Measurements from ENCODE around the gene NKX1-2. TPM values are rescaled to one million over a fixed set of nuclear protein-coding genes. Genes with fewer than 3 reads are reported as not detected.
A peak's percentile ranks its signal among the peaks of the same experiment; 100 is the strongest.

Gene NKX1-2
- total RNA-seq, result not detected in 3 replicates

DNA sequence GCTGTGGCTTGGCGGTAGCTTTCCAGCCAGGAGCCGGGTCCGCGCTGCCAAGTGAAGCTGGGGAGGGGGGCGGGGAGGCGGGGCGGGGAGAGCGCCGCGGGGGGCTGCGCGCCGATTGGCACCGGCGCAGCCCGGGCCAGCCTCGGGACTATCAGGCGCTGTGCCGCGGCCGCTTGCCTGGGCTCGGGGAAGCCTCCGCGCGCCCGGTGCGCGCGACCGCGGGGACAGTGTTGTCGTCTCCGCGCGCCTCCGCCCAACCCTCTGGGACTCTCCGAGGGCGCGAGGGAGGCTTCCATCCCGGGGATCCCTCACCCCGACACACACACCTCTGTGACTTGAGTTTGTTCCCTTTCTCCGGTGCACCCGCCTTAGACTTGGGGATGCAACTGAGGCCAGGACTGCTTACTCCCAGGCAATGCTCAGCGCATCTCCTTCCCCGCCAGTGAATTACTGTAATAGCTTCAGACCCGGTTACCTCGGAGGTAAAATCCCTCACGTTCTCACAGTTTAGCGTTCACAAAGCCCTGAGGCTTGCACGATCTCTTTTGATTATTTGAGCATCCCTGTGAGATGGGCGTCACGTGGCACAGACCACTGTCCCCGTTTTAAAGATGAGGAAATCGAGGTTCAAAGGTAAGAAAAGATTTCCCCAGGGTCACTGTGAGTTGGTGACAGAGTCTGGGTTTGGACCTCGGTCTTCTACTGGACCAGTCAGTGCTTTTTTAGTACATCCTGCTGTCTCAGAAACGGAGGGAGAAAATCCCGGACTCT lies at the start of gene NKX1-2:
TSS of gene NKX1-2 (minus strand) at position 24 of the 771 bp plus-strand sequence. CDS start 92 bp downstream, outside the sequence.
- DNase-seq (ENCODE audit: low spot score in 2 of 2, unreplicated experiment in 2 of 2), result peak in 1 of 2 experiments; percentile 45
- peaks cover 19% of the 10 kb centered on the region for H3K4me1 Mint-ChIP-seq

GRCh38 chr10:124498056-124498455 lies 48.2 kb upstream of the NKX1-2 start:
- TF ChIP-seq CTCF (IDR thresholded peaks at IDR 0.05; ENCODE audit: unreplicated experiment), result no peak
- no peak overlapping the region for H3K27ac Mint-ChIP-seq
- H3K4me3 Mint-ChIP-seq, result no peak overlapping the region
- peaks cover 11% of the 10 kb centered on the region for H3K9me3 Mint-ChIP-seq
- peaks cover 17% of the 10 kb centered on the region for H3K36me3 Mint-ChIP-seq
- H3K4me1 Mint-ChIP-seq, result no peaks in the 10 kb centered on the region
- DNase-seq (ENCODE audit: low spot score in 2 of 2, unreplicated experiment in 2 of 2), result no peak
- H3K27me3 Mint-ChIP-seq (ENCODE audit: low read depth), result no peaks in the 10 kb centered on the region

More for the DNA sequence above, at the start of gene NKX1-2:
- no peaks in the 10 kb centered on the region for H3K36me3 Mint-ChIP-seq
- H3K27ac Mint-ChIP-seq, result no peak within 1 kb of the TSS
- no peaks in the 10 kb centered on the region for H3K9me3 Mint-ChIP-seq
- H3K4me3 Mint-ChIP-seq, result peak within 1 kb of the TSS; percentile 60
- peaks cover 94% of the 10 kb centered on the region for H3K27me3 Mint-ChIP-seq (ENCODE audit: low read depth)
- no peak for TF ChIP-seq CTCF (IDR thresholded peaks at IDR 0.05; ENCODE audit: unreplicated experiment)

- H3K27me3 Mint-ChIP-seq (ENCODE audit: low read depth), result no peaks in the 10 kb centered on the region
- no peak for DNase-seq (ENCODE audit: low spot score in 2 of 2, unreplicated experiment in 2 of 2)
- H3K36me3 Mint-ChIP-seq, result peaks cover 20% of the 10 kb centered on the region
- no peak overlapping the region for H3K4me3 Mint-ChIP-seq
- H3K27ac Mint-ChIP-seq, result no peak overlapping the region
- H3K9me3 Mint-ChIP-seq, result peaks cover 11% of the 10 kb centered on the region
- TF ChIP-seq CTCF (IDR thresholded peaks at IDR 0.05; ENCODE audit: unreplicated experiment), result no peak
- H3K4me1 Mint-ChIP-seq, result no peaks in the 10 kb centered on the region
Observed at GRCh38 chr10:124497196-124497881, 47.5 kb upstream of the NKX1-2 start.

GRCh38 chr10:124496620-124497019 lies 46.8 kb upstream of the NKX1-2 start:
- H3K4me1 Mint-ChIP-seq, result no peaks in the 10 kb centered on the region
- TF ChIP-seq CTCF (IDR thresholded peaks at IDR 0.05; ENCODE audit: unreplicated experiment), result no peak
- H3K27ac Mint-ChIP-seq, result no peak overlapping the region
- H3K9me3 Mint-ChIP-seq, result peaks cover 8% of the 10 kb centered on the region
- H3K36me3 Mint-ChIP-seq, result peaks cover 17% of the 10 kb centered on the region
- DNase-seq (ENCODE audit: low spot score in 2 of 2, unreplicated experiment in 2 of 2), result no peak
- H3K4me3 Mint-ChIP-seq, result no peak overlapping the region
- no peaks in the 10 kb centered on the region for H3K27me3 Mint-ChIP-seq (ENCODE audit: low read depth)

DNA sequence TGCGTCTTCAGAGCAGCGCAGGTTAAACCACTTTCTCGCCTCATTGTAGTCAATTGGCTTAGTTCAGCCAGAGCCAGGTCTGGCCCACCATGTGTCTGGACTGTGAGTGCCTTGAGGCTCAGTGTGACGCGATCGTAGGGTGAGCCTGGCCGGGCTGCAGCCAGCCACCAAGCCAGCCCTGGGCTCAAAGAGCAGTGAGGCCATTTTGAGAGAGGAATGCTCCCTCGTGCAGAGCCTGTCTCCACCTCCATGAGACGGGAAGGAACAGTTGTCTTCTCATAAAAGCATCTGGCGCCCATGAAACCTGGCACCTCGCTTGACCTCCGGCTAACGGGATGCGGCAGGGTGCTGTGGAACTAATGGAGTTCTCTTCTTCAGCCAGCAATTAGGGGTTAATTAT lies 46.3 kb upstream of the NKX1-2 start:
- no peaks in the 10 kb centered on the region for H3K4me1 Mint-ChIP-seq
- DNase-seq (ENCODE audit: low spot score in 2 of 2, unreplicated experiment in 2 of 2), result no peak
- TF ChIP-seq CTCF (IDR thresholded peaks at IDR 0.05; ENCODE audit: unreplicated experiment), result no peak
- no peak overlapping the region for H3K4me3 Mint-ChIP-seq
- H3K27ac Mint-ChIP-seq, result no peak overlapping the region
- H3K36me3 Mint-ChIP-seq, result peaks cover 15% of the 10 kb centered on the region
- no peaks in the 10 kb centered on the region for H3K27me3 Mint-ChIP-seq (ENCODE audit: low read depth)
- peaks cover 7% of the 10 kb centered on the region for H3K9me3 Mint-ChIP-seq

Measured in mesothelial cell of epicardium (in vitro differentiated cells).